ENCODE results near the gene COL4A2.
"Not testable (repeated sequence)": the region's sequence is repeated elsewhere in the genome, so short reads cannot be mapped to it uniquely, and the experiment has no call there.

The COL4A2 gene

DNA sequence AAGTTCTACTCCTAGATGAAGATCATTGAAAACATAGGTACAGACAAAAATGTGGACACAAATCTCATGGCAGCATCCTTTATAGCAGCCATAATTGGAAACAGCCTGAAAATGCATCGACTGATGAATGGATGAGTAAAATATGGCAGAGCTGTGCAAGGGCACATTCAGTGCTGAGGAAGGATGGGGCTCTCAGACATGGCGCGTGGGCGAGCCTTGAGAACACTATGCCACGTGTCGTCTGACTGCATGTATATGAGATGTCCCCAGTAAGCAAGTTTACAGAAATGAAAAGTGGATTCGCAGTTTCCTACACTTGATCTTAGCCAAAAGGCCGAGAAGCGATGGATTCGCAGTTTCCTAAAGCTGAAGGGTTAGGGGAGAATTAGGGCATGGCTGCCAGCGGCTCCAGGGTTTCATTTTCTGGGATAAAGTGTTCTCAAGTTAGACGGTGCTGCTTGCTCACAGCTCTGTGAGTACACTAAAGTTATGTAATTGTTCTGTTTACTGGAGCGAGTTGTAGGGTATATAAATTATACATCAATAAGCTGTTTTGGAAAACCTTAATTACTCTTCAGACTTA lies 176.4 kb downstream of the COL4A2 start:
- DNase-seq: no peak

GRCh38 chr13:110484290-110485048 lies 177.4 kb downstream of the COL4A2 start:
- no peak for DNase-seq

DNA sequence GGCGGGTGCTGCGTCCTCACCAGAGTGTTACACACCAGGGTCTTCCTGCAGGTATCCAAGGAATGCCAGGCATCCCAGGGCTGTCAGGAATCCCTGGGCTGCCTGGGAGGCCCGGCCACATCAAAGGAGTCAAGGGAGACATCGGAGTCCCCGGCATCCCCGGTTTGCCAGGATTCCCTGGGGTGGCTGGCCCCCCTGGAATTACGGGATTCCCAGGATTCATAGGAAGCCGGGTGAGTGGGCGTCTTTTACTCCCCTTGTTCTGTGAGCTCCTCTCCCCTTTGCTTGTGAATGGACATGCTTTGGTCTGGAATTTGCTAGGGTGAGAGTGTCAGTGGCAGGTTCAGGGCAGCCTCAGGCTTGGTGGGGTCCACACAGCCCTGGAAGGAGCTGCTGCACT lies 178.5 kb downstream of the COL4A2 start:
- DNase-seq: no peak

DNA sequence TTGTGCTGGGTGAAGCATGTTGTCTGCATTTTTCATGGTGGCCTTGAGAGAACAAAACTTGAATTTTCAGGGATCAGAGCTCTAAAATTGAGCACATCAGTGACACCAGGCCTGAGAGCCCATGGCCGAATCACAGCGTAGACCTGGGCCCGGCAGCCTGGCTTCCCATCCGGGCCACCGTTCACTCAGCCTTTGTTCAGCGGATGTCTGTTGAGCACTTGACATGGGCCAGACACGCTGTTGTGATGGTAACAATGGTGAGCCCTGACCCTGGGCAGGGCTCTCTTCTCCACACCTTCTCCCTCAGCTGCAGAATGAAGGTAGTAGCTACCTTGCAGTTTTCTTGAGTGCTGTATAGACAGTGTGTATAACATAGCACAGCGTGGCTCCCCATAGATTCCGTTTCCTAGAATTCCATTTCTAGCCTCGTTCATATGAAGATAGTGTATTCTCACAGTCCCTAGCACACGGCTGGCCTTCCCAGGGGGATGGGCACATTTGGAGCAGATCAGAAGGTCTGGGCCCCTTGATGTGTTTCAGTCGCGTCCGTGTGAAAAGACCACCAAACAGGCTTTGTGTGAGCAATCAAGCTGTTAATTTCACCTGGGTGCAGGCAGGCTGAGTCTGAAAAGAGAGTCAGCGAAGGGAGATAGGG lies 179.1 kb downstream of the COL4A2 start:
- no peak for DNase-seq

DNA sequence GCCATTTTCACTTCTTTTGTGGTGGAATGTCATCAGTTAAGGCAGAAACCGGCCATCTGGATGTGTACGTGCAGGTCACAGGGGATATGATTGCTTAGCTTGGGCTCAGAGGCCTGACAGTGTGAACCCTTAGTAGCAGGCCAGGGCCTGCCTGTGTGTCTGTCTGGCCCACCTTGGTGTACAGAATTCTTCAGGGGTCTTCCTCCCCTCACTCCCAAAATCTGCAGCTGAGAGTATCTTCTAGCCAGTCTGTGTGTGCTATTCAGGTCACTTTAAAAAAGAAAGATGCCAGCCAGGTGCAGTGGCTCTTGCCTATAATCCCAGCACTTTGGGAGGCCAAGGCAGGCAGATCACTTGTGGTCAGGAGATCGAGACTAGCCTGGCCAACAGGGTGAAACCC lies 179.8 kb downstream of the COL4A2 start:
- not testable (repeated sequence) for DNase-seq

DNA sequence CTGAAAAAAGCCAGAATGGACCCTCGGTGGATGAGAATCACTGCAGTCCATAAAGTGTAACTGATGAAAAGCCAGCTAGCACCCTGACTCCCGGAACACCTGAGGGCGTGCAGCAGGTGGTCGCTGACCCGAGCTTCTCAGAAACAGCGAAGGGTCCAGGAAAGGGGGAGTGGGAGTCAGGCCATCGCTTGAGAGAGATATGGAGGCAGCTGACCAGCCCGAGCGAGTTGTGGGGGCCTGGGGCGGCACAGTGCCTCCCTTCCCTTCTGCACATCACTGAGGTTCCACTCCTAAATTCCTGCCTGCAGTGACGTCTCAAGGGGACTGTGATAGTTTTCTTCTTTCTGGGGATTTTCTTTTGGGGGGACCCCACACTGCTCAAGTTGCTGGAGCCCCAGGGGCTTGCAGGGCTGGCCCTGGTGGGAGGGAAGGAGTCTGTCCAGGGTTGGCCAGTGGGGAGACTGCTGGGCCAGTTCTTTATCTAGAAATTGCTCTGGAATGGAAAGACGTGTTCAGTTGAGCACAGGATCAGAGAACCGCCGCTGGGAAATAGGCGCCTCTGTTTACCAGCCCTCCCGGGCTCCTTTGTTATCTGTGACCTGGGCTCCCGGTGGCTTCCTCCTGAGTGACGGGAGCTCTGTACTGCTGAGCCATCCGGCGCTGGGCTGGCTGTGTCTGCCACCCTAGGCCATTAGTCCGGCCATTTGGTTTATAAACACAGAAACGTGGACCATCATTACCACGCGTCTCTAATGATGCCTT lies 183.1 kb downstream of the COL4A2 start:
- DNase-seq: no peak

DNA sequence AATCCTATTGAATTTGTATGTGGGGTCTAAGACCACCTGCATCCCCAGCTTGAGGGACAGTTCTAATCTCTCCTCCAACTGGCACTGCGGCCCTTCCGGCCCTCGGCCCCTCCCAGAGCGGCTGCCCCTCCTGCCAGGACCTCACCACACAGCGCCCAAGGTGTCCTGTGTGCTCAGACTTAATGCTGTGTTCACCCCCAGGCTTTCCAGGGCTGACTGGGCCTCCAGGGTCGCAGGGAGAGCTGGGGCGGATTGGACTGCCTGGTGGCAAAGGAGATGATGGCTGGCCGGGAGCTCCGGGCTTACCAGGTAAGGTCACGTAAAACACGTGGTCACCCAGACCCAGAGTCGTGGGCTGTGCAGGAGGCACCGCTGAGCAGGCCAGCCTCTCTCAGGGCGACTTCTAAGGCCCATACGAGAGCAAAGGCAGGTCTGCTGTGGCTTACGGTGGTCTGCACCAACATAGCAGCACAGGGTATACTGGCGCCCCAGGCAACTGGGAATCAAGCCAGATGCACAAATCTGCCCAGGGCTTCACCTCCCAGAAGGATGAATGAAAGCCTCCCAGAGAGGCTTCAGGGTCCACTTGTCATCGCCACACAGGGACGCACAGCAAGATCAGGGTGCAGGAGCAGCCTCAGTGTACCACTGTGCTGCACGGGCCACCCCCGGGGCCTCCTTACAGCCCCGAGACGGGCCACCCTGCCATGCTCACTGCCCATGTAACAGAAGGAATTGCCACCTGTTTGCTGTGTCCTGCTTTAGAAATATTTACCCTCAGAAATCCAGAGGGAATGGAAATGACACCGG lies 185.0 kb downstream of the COL4A2 start:
- DNase-seq: no peak

- no peak for DNase-seq
These were observed 185.9 kb downstream of the COL4A2 start for GRCh38 chr13:110492679-110493593.

GRCh38 chr13:110493613-110494012 lies 186.5 kb downstream of the COL4A2 start:
- DNase-seq: no peak

DNA sequence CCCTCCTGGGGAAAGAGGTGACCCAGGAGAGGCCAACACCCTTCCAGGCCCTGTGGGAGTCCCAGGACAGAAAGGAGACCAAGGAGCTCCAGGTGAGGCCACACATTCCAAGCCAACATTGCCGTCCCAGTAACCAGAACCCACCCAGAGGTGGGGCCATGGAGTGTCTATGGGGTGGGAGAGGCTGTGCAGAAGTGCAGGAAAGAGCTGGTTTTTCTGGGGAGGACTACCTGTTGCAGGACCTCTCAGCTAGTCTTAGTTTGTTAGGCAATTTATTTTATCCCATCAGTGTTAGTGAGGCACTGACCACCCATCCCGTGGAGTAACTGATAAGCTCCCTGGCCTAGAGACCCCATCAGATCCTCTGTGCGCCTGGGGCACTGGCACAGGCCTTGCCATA lies 188.3 kb downstream of the COL4A2 start:
- DNase-seq: no peak

DNA sequence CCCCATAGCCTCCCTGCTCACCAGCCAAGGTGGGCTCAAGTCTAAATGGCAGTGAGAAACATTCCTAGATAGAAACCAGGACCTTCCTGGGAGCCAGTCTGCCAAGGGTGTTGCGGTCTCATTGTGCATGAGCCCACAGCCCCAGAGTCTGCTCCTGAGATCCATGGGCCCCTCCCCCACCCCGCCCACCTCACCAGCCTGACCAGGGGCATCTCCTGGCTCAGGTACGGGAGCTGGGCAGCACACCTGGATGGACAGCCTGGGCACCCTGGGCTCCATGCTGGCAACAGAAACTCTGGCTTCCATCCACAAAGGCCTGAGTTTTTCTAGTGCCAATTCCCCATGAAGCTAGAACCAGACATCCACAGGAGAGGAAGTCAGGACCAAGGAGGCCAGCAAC lies 188.8 kb downstream of the COL4A2 start:
- DNase-seq: no peak

DNA sequence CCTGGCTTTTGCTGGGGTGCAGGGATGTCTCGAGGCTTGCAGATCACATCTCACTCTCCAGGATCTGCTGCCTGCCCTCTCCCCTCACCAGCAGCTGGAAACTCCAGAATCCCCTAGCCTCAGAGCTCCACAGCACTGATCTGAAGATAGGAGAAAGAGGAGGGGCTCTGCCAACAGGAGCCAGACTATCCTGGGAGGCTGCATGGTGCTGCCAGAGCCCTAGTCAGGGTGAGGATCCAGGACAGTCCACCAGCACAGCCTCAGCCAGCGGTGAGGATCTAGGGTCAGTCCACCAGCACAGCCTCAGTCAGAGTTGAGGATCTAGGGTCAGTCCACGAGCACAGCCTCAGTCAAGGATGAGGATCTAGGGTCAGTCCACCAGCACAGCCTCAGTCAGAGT lies 189.2 kb downstream of the COL4A2 start:
- DNase-seq: no peak

DNA sequence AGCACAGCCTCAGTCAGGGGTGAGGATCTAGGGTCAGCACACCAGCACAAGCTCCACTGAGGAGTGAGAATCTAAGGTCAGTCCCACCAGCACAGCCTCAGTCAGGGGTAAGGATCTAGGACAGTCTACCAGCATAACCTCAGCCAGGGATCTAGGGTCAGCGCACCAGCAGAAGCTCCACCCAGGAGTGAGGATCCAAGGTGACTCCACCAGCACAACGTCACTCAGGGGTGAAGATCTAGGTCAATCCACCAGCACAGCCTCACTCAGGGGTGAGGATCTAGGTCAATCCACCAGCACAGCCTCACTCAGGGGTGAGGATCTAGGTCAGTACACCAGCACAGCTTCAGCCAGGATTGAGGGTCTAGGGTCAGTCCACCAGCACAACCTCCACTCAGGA lies 189.9 kb downstream of the COL4A2 start:
- no peak for DNase-seq

- not testable (repeated sequence) for DNase-seq
These were observed 190.8 kb downstream of the COL4A2 start for GRCh38 chr13:110497896-110498295.

DNA sequence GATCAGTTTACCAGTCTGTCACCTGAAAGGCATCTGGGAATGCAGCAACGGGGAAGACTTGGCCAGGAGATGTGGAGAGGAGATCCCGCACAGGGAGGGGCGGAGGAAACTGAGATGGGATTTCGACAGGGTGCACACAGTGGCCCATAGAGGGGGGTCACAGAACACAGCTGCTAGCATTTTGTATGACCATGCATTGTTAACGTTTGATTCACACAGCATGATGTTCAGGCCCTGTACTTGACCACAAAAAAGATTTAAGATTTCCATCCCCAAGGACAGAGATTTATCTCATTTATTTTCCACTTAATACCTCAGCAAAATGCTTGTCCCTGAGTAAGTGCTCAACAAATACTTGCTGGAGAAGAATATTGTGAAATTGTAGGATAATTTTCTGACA lies 191.2 kb downstream of the COL4A2 start:
- no peak for DNase-seq

DNA sequence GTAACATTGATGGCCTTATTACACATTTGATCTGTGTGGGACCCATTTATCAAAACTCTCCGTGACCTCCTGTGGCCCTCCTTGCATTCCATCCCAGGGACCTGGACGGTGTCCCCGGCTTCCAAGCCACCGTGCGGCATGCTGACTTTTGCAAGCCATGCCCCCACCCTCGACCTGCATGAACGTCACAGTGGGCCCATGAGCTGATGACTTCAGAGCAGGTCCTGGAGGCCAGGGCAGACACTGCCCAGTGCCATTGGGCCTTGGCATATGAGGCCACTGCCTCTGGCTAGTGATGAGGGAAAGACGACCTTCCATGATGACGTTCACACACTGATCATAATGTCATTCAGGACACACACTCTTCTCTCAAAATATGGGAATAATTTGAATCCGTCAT lies 191.7 kb downstream of the COL4A2 start:
- DNase-seq: no peak

DNA sequence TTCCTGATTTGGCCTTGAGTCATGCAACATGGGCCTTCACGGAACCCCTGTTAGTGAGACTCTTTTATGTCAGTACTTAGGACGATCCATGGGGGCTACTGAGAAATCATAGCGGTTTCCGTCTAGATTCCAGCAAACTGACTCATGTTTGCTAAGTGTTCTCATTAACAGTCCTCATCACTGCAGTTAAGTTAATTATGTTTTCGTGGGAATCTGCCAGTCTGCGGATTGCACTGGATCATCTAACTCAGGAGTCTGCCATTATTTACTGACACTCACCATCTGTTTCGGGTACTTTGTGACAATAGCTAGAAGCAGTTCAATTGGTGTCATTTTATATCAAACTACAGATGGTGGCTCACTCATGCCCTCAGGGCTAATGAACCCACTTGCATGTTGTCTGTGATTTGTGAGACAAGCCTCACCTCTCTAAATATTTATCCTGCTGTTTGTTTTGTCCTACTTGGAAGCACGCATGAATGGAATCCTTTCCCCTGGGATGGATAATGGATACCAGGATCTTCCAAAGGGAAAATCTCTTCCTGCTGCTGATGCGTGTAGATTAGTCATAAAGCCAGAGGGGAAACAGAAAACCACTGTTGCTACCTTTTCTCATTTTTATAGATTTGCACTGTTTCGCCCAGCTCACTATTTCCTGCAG lies 192.7 kb downstream of the COL4A2 start:
- no peak for DNase-seq

DNA sequence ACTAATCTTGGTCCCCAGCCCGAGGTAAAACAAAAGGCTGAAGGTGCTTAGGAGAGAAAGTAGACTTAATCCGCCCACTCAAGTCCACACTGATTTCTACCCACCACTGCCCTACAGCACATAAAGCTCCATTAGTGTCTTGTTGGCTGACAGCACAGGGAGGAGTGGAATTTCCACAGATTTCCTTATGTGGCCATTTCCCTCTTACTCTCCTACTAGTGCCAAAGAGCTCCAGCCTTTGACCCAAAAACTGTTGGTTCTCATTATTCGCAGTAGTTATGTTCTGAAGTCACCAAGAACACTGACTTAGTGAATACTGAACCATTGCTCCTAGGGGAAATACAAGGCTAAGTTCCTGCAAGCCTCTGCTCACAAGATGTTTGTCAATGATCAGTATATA lies 193.3 kb downstream of the COL4A2 start:
- no peak for DNase-seq

GRCh38 chr13:110501188-110501587 lies 194.1 kb downstream of the COL4A2 start:
- no peak for DNase-seq

GRCh38 chr13:110503037-110503901 lies 196.2 kb downstream of the COL4A2 start:
- no peak for DNase-seq
